Effector memory CD4-positive, alpha-beta T cell (primary cell): ENCODE results near the gene PEX13.

Experiments used
- DNase-seq, 3 donors: peaks; one replicate each; pipeline ENCODE4 v3.0.0-alpha.2; 2020
- H3K27ac ChIP-seq: 2 replicates; pipeline ENCODE4 v1.7.0; 2013; ENCODE audit warnings: mild to moderate bottlenecking, low read length, moderate library complexity; ENCODE audit not compliant: insufficient read depth, poor library complexity, severe bottlenecking
- H3K27me3 ChIP-seq: replicated peaks from 2 replicates; pipeline ENCODE4 v1.7.0; 2013; ENCODE audit warnings: mild to moderate bottlenecking, low read length; ENCODE audit not compliant: insufficient read depth, control insufficient read depth, poor library complexity, severe bottlenecking
- H3K36me3 ChIP-seq: 2 replicates; pipeline ENCODE4 v1.7.0; 2013; ENCODE audit warnings: mild to moderate bottlenecking, low read length, moderate library complexity; ENCODE audit not compliant: control insufficient read depth, insufficient read depth
- H3K4me1 ChIP-seq: 2 replicates; pipeline ENCODE4 v1.7.0; 2013; ENCODE audit warnings: low read length, mild to moderate bottlenecking; ENCODE audit not compliant: control insufficient read depth, insufficient read depth, poor library complexity, severe bottlenecking
- H3K4me3 ChIP-seq: 2 replicates; pipeline ENCODE4 v1.7.0; 2013; ENCODE audit warnings: low read length, low read depth, mild to moderate bottlenecking; ENCODE audit not compliant: insufficient read depth, poor library complexity, severe bottlenecking
- H3K9me3 ChIP-seq: 2 replicates; pipeline ENCODE4 v1.7.0; 2013; ENCODE audit warnings: mild to moderate bottlenecking, low read length, moderate library complexity; ENCODE audit not compliant: control insufficient read depth
- total RNA-seq, 3 donors: gene quantifications; one replicate each; lab custom pipeline; 2026; lab: John Stamatoyannopoulos, UW

PEX13 gene, protein sequence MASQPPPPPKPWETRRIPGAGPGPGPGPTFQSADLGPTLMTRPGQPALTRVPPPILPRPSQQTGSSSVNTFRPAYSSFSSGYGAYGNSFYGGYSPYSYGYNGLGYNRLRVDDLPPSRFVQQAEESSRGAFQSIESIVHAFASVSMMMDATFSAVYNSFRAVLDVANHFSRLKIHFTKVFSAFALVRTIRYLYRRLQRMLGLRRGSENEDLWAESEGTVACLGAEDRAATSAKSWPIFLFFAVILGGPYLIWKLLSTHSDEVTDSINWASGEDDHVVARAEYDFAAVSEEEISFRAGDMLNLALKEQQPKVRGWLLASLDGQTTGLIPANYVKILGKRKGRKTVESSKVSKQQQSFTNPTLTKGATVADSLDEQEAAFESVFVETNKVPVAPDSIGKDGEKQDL
- 14.5 to 26.8 (median 23.8) reads per million in 3 donors for total RNA-seq

DNA sequence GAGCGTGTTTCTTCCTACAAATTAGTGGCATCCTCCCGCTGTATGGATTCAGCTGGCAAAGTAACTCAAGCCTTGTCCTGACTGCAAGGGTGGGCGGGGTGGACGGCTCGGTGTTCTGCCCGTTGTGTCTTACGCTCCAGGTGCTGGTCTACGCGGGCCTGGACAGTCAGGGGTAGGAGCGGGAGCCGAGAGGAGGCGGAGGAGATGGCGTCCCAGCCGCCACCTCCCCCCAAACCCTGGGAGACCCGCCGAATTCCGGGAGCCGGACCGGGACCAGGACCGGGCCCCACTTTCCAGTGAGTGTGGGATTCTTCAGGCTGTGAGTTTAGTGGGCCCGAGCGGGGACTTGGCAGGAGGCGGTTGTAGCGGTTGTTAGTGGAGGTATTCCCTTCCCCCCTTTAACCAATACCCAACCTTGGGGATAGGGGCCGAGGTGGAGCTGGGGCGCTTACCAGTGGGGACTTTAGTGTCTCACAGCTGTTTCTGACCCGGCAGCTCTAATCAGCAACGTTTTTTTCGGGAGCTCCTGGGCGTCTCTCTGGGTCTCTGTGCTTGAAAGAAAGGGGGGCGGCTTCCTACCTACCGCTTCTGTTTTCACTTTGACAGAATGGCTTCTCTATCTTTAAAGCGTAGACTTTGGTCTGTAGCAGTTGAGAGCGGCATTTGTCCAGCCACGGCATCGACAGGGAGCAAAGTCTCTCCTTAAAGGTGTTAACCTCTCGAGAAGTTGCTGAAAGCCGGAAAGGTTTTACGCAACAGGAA lies at the start of gene PEX13, which contains the start of gene PUS10:
PEX13 (plus strand) TSS at position 165 of the 762 bp plus-strand sequence; CDS start at position 205, 40 bp downstream.
PUS10 (minus strand) TSS at position 700 of the 762 bp plus-strand sequence. CDS start 6,365 bp downstream, outside the sequence.
- peaks cover 10% of the 10 kb centered on the region for H3K4me1 ChIP-seq
- peak within 1 kb of the TSS; percentile 93 for H3K4me3 ChIP-seq
- H3K9me3 ChIP-seq = no peaks in the 10 kb centered on the region
- no peaks in the 10 kb centered on the region for H3K36me3 ChIP-seq
- peak; percentile 28 to 54 (median 39) for DNase-seq
- no peaks in the 10 kb centered on the region for H3K27me3 ChIP-seq
- peak within 1 kb of the TSS; percentile 77 for H3K27ac ChIP-seq

DNA sequence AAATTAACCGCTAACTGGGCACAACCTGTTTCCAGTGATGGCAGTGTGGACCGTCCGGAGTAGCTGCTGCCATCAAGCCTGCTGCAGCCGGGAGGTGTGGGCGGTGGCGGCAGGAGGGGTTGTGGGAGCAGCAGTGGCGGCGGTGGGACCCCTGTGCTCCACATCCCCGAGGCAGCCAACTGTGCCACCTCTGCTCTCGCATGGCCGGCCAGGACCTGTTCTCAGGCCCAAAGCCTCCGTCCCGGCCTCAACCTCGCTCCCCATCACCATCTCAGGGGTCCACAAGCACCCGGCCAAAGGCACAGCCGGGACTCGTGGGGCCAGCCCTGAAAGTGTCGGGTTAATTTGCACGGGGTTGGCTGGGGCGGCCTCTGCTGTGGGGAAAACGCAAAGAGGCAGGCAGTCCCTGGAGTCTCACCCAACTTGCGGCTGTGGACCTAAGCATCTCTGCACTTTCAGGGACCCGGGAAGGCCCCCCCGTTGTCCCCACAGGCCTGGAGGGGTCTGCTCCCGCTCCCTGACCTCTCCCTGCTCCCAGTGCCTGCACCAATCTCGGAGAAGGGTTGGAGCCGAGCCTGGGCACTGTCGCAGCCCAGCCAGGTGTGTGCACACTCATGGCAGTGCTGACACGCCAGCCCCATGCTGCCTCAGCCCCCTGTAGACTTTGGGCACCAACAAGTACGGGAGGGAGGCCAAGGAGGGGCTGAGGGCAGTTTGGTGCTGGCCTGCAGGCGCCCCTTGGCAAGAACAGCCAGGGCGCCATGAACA lies 44.4 kb upstream of the PEX13 start:
- Histone ChIP-seq H3K36me3 (no peaks in the 10 kb centered on the region), H3K4me3 (no peak overlapping the region), H3K9me3 (no peaks in the 10 kb centered on the region), H3K4me1 (no peaks in the 10 kb centered on the region), H3K27me3 (no peaks in the 10 kb centered on the region), H3K27ac (no peak overlapping the region)
- DNase-seq = no peak

DNA sequence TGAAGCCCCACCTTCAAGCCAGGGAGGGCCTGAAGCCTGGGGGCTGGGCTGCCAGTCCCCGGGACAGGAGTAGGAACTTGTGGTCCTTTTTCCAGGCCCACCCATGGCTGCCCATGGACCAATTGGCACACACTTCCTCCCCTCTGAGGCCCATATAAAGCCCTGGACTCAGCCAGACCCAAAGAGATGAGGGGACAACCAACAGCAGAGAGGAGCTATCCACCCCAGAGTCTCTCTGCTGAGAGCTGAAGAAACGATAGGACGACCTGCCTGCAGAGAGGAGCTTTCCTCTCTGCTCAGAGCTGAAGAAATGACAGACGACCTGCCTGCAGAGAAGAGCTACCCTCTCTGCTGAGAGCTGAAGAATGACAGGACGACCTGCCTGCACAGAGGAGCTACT lies 43.8 kb upstream of the PEX13 start:
- Histone ChIP-seq H3K27ac (no peak overlapping the region), H3K4me3 (no peak overlapping the region), H3K36me3 (no peaks in the 10 kb centered on the region), H3K9me3 (no peaks in the 10 kb centered on the region), H3K27me3 (no peaks in the 10 kb centered on the region), H3K4me1 (no peaks in the 10 kb centered on the region)
- DNase-seq = no peak

DNA sequence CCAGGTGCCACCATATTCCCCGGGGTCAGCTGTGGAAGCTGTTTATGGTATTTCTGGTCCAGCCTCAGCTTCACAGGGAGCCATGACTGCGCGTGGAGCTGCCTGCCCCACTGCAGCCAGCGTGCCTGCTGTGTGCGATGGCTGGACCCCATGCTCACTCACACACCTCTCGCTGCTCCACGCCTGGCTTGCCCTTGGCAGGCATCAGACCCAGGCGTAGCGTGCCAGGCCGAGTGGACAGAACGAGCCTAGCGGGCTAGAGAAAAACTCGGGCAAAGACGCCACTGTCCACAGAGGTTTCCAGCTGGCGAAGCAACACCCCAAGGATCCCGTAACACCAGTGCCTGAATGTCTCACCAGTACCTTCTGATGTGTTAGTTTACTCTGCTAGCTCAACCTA lies 42.9 kb upstream of the PEX13 start:
- Histone ChIP-seq H3K9me3 (no peaks in the 10 kb centered on the region), H3K27ac (no peak overlapping the region), H3K27me3 (no peaks in the 10 kb centered on the region), H3K4me1 (no peaks in the 10 kb centered on the region), H3K36me3 (no peaks in the 10 kb centered on the region), H3K4me3 (no peak overlapping the region)
- no peak for DNase-seq

DNA sequence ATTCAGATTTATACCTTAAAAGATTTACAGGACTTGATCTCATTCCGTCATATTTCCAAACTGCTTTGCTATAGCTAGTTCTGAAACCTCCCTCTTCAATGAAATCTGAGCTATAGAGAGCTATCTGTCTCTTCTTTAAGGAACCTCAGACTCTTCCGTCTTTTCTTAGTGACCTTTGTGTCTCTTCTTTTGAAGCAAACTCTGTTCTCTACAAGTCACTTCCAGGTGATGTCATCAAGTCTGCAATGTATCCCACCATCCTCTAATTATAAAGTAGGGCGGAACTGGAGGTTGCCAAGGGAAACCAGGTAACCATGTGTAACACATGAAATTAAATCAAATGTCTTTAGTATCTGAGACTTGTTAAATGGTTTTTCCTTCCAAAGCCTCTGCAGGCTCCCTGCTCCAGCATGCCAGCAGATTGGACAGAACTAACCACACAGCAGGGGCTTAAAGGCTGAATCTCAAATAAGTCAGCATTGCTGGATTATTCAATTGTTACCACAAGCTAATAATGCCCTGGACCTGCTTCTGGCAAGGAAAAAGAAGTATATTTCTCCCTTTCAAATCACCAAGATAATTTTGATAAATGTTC lies 41.2 kb upstream of the PEX13 start:
- H3K27ac ChIP-seq = no peak overlapping the region
- H3K36me3 ChIP-seq = no peaks in the 10 kb centered on the region
- H3K9me3 ChIP-seq = no peaks in the 10 kb centered on the region
- H3K27me3 ChIP-seq = no peaks in the 10 kb centered on the region
- no peak for DNase-seq
- H3K4me1 ChIP-seq = no peaks in the 10 kb centered on the region
- no peak overlapping the region for H3K4me3 ChIP-seq

DNA sequence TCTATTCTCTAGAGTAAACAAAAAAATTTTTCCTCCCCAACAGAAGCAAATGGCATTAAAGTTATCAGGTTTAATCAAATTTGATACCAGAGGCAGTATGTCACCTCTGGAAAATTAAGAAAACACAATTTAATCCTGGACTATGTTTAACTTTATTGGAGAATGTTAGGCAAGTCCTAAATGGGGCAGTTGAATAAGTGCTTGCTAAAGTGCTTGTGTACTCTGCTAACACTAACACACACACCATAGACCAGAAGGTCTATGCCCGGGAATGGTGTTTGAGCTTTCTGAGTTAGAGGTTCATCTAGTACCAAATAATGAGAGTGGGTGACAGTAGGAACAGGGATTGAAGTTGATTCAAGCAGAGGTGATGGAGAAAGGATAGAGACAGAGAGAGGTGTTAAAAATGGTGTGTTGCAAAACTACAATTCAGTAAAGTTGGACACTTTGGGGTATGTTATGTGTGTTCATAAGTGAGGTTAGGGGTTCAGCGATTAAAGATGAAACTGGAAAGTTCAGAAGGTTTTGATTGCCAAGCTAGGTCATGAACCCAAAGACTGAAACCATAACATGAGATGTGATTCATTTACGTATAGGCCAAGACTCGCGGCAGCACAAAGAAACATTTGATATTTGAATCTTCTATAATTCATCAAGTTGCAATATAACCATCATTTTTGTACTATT lies 40.5 kb upstream of the PEX13 start:
- Histone ChIP-seq H3K4me3 (no peak overlapping the region), H3K4me1 (no peaks in the 10 kb centered on the region), H3K27me3 (no peaks in the 10 kb centered on the region), H3K36me3 (no peaks in the 10 kb centered on the region), H3K27ac (no peak overlapping the region), H3K9me3 (no peaks in the 10 kb centered on the region)
- no peak for DNase-seq

DNA sequence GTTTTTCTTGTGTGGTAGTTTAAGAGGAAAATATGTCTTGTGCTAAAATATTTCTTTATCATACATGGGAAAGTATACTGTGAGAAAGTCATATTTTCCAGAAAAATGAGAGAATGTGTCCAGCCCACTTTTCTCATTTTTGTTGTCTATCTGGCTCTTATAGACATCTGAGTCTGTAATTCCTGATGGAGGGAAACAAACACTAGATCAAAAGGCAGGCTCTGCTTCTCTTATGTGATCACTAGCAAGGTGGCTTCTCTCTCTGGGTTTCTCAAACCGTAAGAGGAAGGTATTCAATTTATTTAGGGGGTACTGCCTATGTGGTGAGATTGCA lies 40.0 kb upstream of the PEX13 start:
- H3K4me1 ChIP-seq = no peaks in the 10 kb centered on the region
- no peaks in the 10 kb centered on the region for H3K27me3 ChIP-seq
- no peak overlapping the region for H3K27ac ChIP-seq
- no peaks in the 10 kb centered on the region for H3K36me3 ChIP-seq
- H3K4me3 ChIP-seq = no peak overlapping the region
- H3K9me3 ChIP-seq = no peaks in the 10 kb centered on the region
- no peak for DNase-seq

DNA sequence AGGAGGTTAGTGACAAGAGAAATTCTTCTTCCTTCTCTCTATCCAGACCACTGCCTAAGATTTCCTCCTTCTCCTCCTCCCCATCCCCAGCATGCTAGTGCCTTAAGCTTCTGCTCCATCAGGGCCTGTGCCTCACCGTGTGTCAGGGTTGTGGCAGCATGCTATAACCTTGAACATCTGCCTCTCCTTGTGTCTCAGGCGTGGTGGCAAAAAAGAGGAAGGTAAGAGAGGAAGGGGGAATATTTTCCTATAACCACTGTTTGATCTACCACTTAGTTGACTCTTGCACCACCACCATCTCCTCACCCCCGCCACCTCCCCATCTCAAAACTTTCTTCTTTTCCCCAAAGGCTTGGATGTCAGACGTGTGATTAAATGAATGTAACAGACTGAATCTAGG lies 38.3 kb upstream of the PEX13 start:
- no peak overlapping the region for H3K27ac ChIP-seq

DNA sequence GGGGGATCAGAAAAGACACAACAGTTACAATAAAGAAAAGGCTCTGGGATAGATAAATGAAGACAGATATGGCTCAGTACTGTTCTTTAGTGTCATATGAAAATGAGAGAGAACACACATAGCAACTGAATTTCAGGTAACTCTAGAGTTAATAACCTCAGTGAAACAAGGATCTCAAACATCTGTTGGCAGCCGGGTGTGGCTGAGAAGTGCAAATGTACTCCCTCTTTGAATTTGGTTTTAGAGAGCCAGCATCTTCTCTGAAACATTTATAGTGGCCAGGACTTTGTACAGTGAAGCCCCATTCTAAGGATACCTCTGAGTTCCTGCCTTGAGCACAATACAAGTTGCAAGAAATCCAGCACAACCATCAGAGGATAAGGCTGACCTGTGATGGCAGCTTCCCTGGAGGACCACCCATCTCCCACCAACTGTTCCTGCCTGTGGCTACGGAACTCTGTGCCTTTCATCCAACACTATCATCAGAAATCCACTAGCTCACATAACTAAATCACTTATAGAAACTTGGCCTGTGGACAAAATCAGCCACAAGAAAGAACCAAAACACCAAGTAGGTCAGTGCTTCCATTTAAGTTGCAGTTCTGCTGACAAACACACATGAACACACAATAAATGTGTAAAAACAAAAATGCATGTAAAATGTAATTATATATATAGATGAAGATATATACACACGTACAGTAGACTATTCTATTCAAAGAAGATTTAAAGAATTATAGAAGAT lies 37.3 kb upstream of the PEX13 start:
- H3K4me3 ChIP-seq = no peak overlapping the region
- DNase-seq = no peak
- H3K27me3 ChIP-seq = no peaks in the 10 kb centered on the region
- H3K4me1 ChIP-seq = no peaks in the 10 kb centered on the region
- no peak overlapping the region for H3K27ac ChIP-seq
- no peaks in the 10 kb centered on the region for H3K9me3 ChIP-seq
- H3K36me3 ChIP-seq = no peaks in the 10 kb centered on the region

More for the DNA sequence above, 38.3 kb upstream of the PEX13 start:
- H3K36me3 ChIP-seq = no peaks in the 10 kb centered on the region
- DNase-seq = no peak
- no peak overlapping the region for H3K4me3 ChIP-seq
- H3K4me1 ChIP-seq = no peaks in the 10 kb centered on the region
- H3K27me3 ChIP-seq = no peaks in the 10 kb centered on the region
- H3K9me3 ChIP-seq = no peaks in the 10 kb centered on the region
